Measurements from ENCODE around the gene HES3.

The HES3 gene

GRCh38 chr1:6260433-6260934 is 16.5 kb downstream of the HES3 start:
- peaks cover 29% of the 10 kb centered on the region for H3K27me3 ChIP-seq (ENCODE audit: control insufficient read depth, low read length)
- H3K27ac ChIP-seq (ENCODE audit: low read depth, low read length), result no peak overlapping the region

GRCh38 chr1:6260961-6261614 is 17.1 kb downstream of the HES3 start, which contains the start of gene GPR153:
Gene GPR153, minus strand, starts transcription at chr1:6261098. Its CDS starts 6,193 bp downstream, at chr1:6254905.
- no peaks in the 10 kb centered on the region for H3K36me3 ChIP-seq (ENCODE audit: control insufficient read depth, low read length)
- peaks cover 6% of the 10 kb centered on the region for H4K20me1 ChIP-seq (ENCODE audit: control insufficient read depth, insufficient read depth, low read depth, low read length)
- H3F3A ChIP-seq (ENCODE audit: control insufficient read depth, insufficient read depth), result no peaks in the 10 kb centered on the region; the same call in 1 of the 2 replicates
- no peak within 1 kb of the TSS for H3K27ac ChIP-seq (ENCODE audit: low read depth, low read length)
- H3K4me2 ChIP-seq (ENCODE audit: low read length), result peak within 1 kb of the TSS; percentile 86
- TF ChIP-seq EZH2phosphoT487 (IDR thresholded peaks at IDR 0.05; ENCODE audit: borderline replicate concordance, low read length), result peak; percentile 64; the same call in 1 of the 2 replicates
- TF ChIP-seq CTCF (IDR thresholded peaks at IDR 0.05; ENCODE audit: low read depth, low read length, poor library complexity, severe bottlenecking), result no peak
- H3K79me2 ChIP-seq (ENCODE audit: control insufficient read depth, low read length), result no peaks in the 10 kb centered on the region
- no peaks in the 10 kb centered on the region for H3K9me2 ChIP-seq (replicated peaks; ENCODE audit: control insufficient read depth, low read length)
- H3K4me1 ChIP-seq (ENCODE audit: control insufficient read depth, low read length), result peaks cover 25% of the 10 kb centered on the region
- peak within 1 kb of the TSS; percentile 72 for H3K4me3 ChIP-seq (ENCODE audit: low read length)
- no peaks in the 10 kb centered on the region for H3K9me3 ChIP-seq (ENCODE audit: control insufficient read depth, insufficient read depth, low read length)
- peaks cover 29% of the 10 kb centered on the region for H3K27me3 ChIP-seq (ENCODE audit: control insufficient read depth, low read length)

More at GRCh38 chr1:6260433-6260934, 16.5 kb downstream of the HES3 start:
- Histone ChIP-seq H3K79me2 (ENCODE audit: control insufficient read depth, low read length) (no peaks in the 10 kb centered on the region), H3K4me2 (ENCODE audit: low read length) (peak overlapping the region; percentile 86), H3K36me3 (ENCODE audit: control insufficient read depth, low read length) (no peaks in the 10 kb centered on the region), H3K4me3 (ENCODE audit: low read length) (peak overlapping the region; percentile 72), H3K9me3 (ENCODE audit: control insufficient read depth, insufficient read depth, low read length) (no peaks in the 10 kb centered on the region), H3F3A (ENCODE audit: control insufficient read depth, insufficient read depth) (no peaks in the 10 kb centered on the region; the same call in 1 of the 2 replicates), H3K4me1 (ENCODE audit: control insufficient read depth, low read length) (peaks cover 25% of the 10 kb centered on the region), H3K9me2 (replicated peaks; ENCODE audit: control insufficient read depth, low read length) (no peaks in the 10 kb centered on the region), H4K20me1 (ENCODE audit: control insufficient read depth, insufficient read depth, low read depth, low read length) (peaks cover 6% of the 10 kb centered on the region)
- no peak for TF ChIP-seq CTCF (IDR thresholded peaks at IDR 0.05; ENCODE audit: low read depth, low read length, poor library complexity, severe bottlenecking)
- no peak for TF ChIP-seq EZH2phosphoT487 (IDR thresholded peaks at IDR 0.05; ENCODE audit: borderline replicate concordance, low read length)

DNA sequence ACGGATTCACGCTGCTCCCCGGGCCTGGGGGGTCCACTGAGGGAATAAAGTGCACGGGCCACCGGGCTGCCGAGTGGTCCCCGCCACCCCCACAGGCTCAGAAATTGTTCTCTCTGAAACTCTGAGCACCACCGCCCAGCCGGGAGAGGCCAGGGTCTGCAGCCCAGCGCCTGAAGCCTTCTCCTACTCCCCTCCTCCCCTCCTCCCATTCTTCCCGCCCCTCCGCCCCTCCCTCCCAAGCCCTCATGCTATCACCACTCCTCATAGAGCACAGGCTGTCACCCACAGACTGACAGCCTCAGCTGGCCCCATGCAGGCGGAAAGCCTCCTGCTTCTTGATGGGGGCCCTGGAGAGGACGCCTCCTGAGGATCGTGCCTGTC is 17.6 kb downstream of the HES3 start:
- Histone ChIP-seq H3K4me3 (ENCODE audit: low read length) (no peak overlapping the region), H3K36me3 (ENCODE audit: control insufficient read depth, low read length) (no peaks in the 10 kb centered on the region), H3K4me2 (ENCODE audit: low read length) (peak overlapping the region; percentile 57), H3K79me2 (ENCODE audit: control insufficient read depth, low read length) (no peaks in the 10 kb centered on the region), H3K9me3 (ENCODE audit: control insufficient read depth, insufficient read depth, low read length) (no peaks in the 10 kb centered on the region), H3K27me3 (ENCODE audit: control insufficient read depth, low read length) (peaks cover 29% of the 10 kb centered on the region), H3K4me1 (ENCODE audit: control insufficient read depth, low read length) (peaks cover 25% of the 10 kb centered on the region), H4K20me1 (ENCODE audit: control insufficient read depth, insufficient read depth, low read depth, low read length) (peaks cover 9% of the 10 kb centered on the region), H3K9me2 (replicated peaks; ENCODE audit: control insufficient read depth, low read length) (no peaks in the 10 kb centered on the region), H3K27ac (ENCODE audit: low read depth, low read length) (no peak overlapping the region), H3F3A (ENCODE audit: control insufficient read depth, insufficient read depth) (no peaks in the 10 kb centered on the region; the same call in 1 of the 2 replicates)
- no peak for TF ChIP-seq CTCF (IDR thresholded peaks at IDR 0.05; ENCODE audit: low read depth, low read length, poor library complexity, severe bottlenecking)
- no peak for TF ChIP-seq EZH2phosphoT487 (IDR thresholded peaks at IDR 0.05; ENCODE audit: borderline replicate concordance, low read length)

Data from DOHH2 (cell line).